H1 (cell line): ENCODE data around the gene ZNF180.

ENCODE experiments used
- CTCF ChIP-seq, 3 experiments: IDR thresholded peaks; 1 replicate in 2 of 3; 2 replicates in 1 of 3; pipeline versions ENCODE4 v1.5.1 to v1.6.1; 2011; ENCODE audit warnings: low read length in 3 of 3, mild to moderate bottlenecking in 3 of 3, inconsistent platforms in 2 of 3, low read depth in 1 of 3, moderate library complexity in 1 of 3; ENCODE audit not compliant: insufficient read depth in 1 of 3; ENCODE audit errors: control extremely low read depth in 1 of 3
- EGR1 ChIP-seq: IDR thresholded peaks from 2 replicates; pipeline ENCODE4 v1.6.1; 2011; ENCODE audit warnings: low read depth, low read length, borderline replicate concordance
- EP300 ChIP-seq, 2 experiments: IDR thresholded peaks; 1 replicate in 1 of 2; 2 replicates in 1 of 2; pipeline ENCODE4 v1.6.1; 2011 to 2012; ENCODE audit warnings: low read depth in 2 of 2, low read length in 2 of 2, mild to moderate bottlenecking in 2 of 2, borderline replicate concordance in 1 of 2, inconsistent platforms in 1 of 2, moderate library complexity in 1 of 2
- EZH2 ChIP-seq: fragments of 200-600 bp; sonication (generic); IDR thresholded peaks from 2 replicates; pipeline ENCODE4 v1.7.1; 2012; ENCODE audit warnings: low read depth, mild to moderate bottlenecking, moderate library complexity, low read length, inconsistent platforms; ENCODE audit not compliant: severe bottlenecking
- HDAC6 ChIP-seq: IDR thresholded peaks from one replicate; pipeline ENCODE4 v1.7.1; 2012; ENCODE audit warnings: low read depth, mild to moderate bottlenecking, inconsistent platforms, low read length, moderate library complexity
- POLR2A ChIP-seq, 2 experiments: IDR thresholded peaks; 1 replicate in 1 of 2; 2 replicates in 1 of 2; pipeline ENCODE4 v1.6.1; 2011; ENCODE audit warnings: low read depth in 2 of 2, low read length in 2 of 2, mild to moderate bottlenecking in 2 of 2; ENCODE audit errors: control extremely low read depth in 1 of 2
- RFX5 ChIP-seq: IDR thresholded peaks from 2 replicates; pipeline ENCODE4 v1.6.1; 2011; ENCODE audit warnings: low read depth, low read length, improper control_type of control experiment, borderline replicate concordance
- SUZ12 ChIP-seq: fragments of 200-600 bp; sonication (generic); IDR thresholded peaks from 2 replicates; pipeline ENCODE4 v1.6.1; 2012; ENCODE audit warnings: mild to moderate bottlenecking, inconsistent platforms, low read length, moderate library complexity, mixed read lengths
- TAF1 ChIP-seq: IDR thresholded peaks from 2 replicates; pipeline ENCODE4 v1.6.1; 2011; ENCODE audit warnings: mild to moderate bottlenecking, low read depth, low read length
- TAF7 ChIP-seq: optimal IDR thresholded peaks from 2 replicates; pipeline ENCODE3; 2011; ENCODE audit warnings: low read depth, mild to moderate bottlenecking, inconsistent platforms, low read length, moderate library complexity, borderline replicate concordance
- USF2 ChIP-seq: IDR thresholded peaks from 2 replicates; pipeline ENCODE4 v1.6.1; 2011; ENCODE audit warnings: low read length, improper control_type of control experiment
- YY1 ChIP-seq: IDR thresholded peaks from 2 replicates; pipeline ENCODE4 v1.6.1; 2011; ENCODE audit warnings: low read depth, mild to moderate bottlenecking, low read length

GRCh38 chr19:44452367-44452766 is 48.0 kb downstream of the ZNF180 start:
- TF ChIP-seq CTCF (IDR thresholded peaks at IDR 0.05; ENCODE audit: control extremely low read depth in 1 of 3, insufficient read depth in 1 of 3, low read depth in 1 of 3, low read length in 3 of 3), result no peak
- no peak for TF ChIP-seq TAF1
- TF ChIP-seq POLR2A (IDR thresholded peaks at IDR 0.05; ENCODE audit: control extremely low read depth in 1 of 2, low read depth in 2 of 2, low read length in 2 of 2), result no peak
- TF ChIP-seq RFX5, result no peak
- no peak for TF ChIP-seq EP300 (IDR thresholded peaks at IDR 0.05; ENCODE audit: borderline replicate concordance in 1 of 2, low read depth in 2 of 2, low read length in 2 of 2)
- TF ChIP-seq SUZ12, result no peak
- TF ChIP-seq EGR1, result no peak
- TF ChIP-seq EZH2, result no peak
- no peak for TF ChIP-seq YY1
- no peak for TF ChIP-seq HDAC6
- TF ChIP-seq TAF7, result no peak
- TF ChIP-seq USF2, result no peak
